Activated CD4-positive, alpha-beta memory T cell treated with anti-CD3 and anti-CD28 coated beads, Interleukin-2, amount 10 ng/mL, durations not matched to agents 7 days and 5 days (primary cell): Measurements from ENCODE around the gene RGP1. TPM values are rescaled to one million over a fixed set of nuclear protein-coding genes. Genes with fewer than 3 reads are reported as not detected.

ENCODE experiments used
- CTCF ChIA-PET: fragments of 350-600 bp; sonication (Branson Sonifier 250); formaldehyde crosslinking; loops from one replicate; lab custom pipeline; 2021; ENCODE audit warnings: antibody characterized with exemption, inconsistent platforms; lab: Charles Lee
- POLR2A ChIA-PET: fragments of 350-600 bp; sonication (Branson Sonifier 250); formaldehyde crosslinking; loops from one replicate; lab custom pipeline; 2021; ENCODE audit warnings: antibody characterized with exemption; lab: Charles Lee
- DNase-seq: peaks from one replicate; pipeline ENCODE4 v3.0.0-alpha.2; 2020
- H3K27ac Mint-ChIP-seq: one replicate; pipeline ENCODE4 v1.8.0; 2021; ENCODE audit warnings: mild to moderate bottlenecking, mixed read lengths
- H3K27me3 Mint-ChIP-seq: one replicate; pipeline ENCODE4 v1.8.0; 2021; ENCODE audit warnings: mixed read lengths
- H3K36me3 Mint-ChIP-seq: one replicate; pipeline ENCODE4 v1.8.0; 2021; ENCODE audit warnings: low read depth, mixed read lengths
- H3K4me1 Mint-ChIP-seq: one replicate; pipeline ENCODE4 v1.8.0; 2021; ENCODE audit warnings: mixed read lengths
- H3K4me3 Mint-ChIP-seq: one replicate; pipeline ENCODE4 v1.8.0; 2021; ENCODE audit warnings: mild to moderate bottlenecking, mixed read lengths
- H3K9me3 Mint-ChIP-seq: one replicate; pipeline ENCODE4 v1.8.0; 2021; ENCODE audit warnings: mixed read lengths
- total RNA-seq, 2 experiments: library from RNA; stranded (reverse); gene quantifications; one replicate each; pipeline ENCODE4 v1.2.3, GENCODE V29; 2021

RGP1 gene
- total RNA-seq, 2 experiments from 2014 or later: 29.1 to 29.5 TPM

- no peak overlapping the region for H3K27ac Mint-ChIP-seq
- ChIA-PET POLR2A (interaction anchor here (1.5 to 2.9 kb wide), 2 partner anchors 11 to 12 kb away, joined by 5 to 18 read pairs; partner anchors contain the start of genes GBA2 and RGP1), CTCF (interaction anchor here (0.6 to 1.8 kb wide), 3 partner anchors 10 to 156 kb away, joined by 3 to 7 read pairs (median 4); partner anchors contain the start of gene RGP1)
- H3K27me3 Mint-ChIP-seq: no peaks in the 10 kb centered on the region
- no peaks in the 10 kb centered on the region for H3K9me3 Mint-ChIP-seq
- peaks cover 40% of the 10 kb centered on the region for H3K4me1 Mint-ChIP-seq
- no peak for DNase-seq
- H3K36me3 Mint-ChIP-seq: peaks cover 7% of the 10 kb centered on the region
- H3K4me3 Mint-ChIP-seq: no peak overlapping the region
Observed at GRCh38 chr9:35759795-35760194, 10.7 kb downstream of the RGP1 start.

- POLR2A ChIA-PET: interaction anchor here (1.5 to 2.9 kb wide), 2 partner anchors 11 to 12 kb away, joined by 5 to 18 read pairs; partner anchors contain the start of genes GBA2 and RGP1
- no peak overlapping the region for H3K27ac Mint-ChIP-seq
- peaks cover 7% of the 10 kb centered on the region for H3K36me3 Mint-ChIP-seq
- no peaks in the 10 kb centered on the region for H3K9me3 Mint-ChIP-seq
- no peaks in the 10 kb centered on the region for H3K27me3 Mint-ChIP-seq
- peaks cover 40% of the 10 kb centered on the region for H3K4me1 Mint-ChIP-seq
- H3K4me3 Mint-ChIP-seq: no peak overlapping the region
- DNase-seq: no peak
- CTCF ChIA-PET: interaction anchor here (0.8 to 1.5 kb wide), 2 partner anchors 24 to 32 kb away, joined by 3 read pairs; no protein-coding TSS in a partner anchor
Observed at GRCh38 chr9:35760651-35761050, 11.6 kb downstream of the RGP1 start.

DNA sequence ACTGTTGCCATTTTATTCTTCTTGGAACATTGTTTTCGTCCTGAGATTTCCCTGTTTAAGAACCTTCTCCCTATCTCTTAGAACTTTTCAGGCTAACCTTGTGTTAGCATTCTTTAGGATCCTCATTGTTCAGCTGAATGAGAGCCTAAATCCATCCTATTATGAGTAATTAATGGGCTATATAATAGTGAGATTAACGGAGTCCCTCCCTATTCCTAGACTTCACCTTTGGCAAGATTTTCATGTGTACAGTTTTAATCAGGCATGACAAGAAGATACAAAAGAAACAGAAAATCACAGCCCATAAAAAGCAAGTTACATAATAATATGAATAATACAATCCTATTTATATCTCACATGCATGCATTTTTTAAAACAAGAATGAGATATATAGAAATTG, 14.1 kb downstream of the RGP1 start:
- no peak overlapping the region for H3K4me3 Mint-ChIP-seq
- no peaks in the 10 kb centered on the region for H3K27me3 Mint-ChIP-seq
- no peak overlapping the region for H3K27ac Mint-ChIP-seq
- H3K4me1 Mint-ChIP-seq: peaks cover 22% of the 10 kb centered on the region
- CTCF ChIA-PET: interaction anchor here (0.6 to 0.8 kb wide), 2 partner anchors 15 to 33 kb away, joined by 3 read pairs; no protein-coding TSS in a partner anchor
- DNase-seq: no peak
- no peaks in the 10 kb centered on the region for H3K36me3 Mint-ChIP-seq
- H3K9me3 Mint-ChIP-seq: no peaks in the 10 kb centered on the region
- POLR2A ChIA-PET: no interaction called here

DNA sequence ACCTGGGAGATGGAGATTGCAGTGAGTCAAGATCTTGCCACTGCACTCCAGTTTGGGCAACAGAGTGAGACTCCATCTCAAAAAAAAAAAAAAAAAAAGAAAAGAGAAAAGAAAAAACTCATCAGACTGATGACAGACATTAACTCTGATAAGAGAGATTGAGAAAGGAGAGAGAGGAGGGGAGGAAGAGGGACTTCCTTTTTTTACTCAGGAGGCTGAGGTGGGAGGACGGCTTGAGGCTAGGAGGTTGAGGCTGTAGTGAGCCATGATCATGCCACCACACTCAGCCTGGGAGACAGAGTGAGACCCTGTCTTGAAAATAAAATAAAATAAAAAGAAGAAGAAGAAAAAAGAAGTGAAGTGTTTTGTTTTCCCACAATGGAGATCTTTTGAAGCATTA, 14.7 kb downstream of the RGP1 start:
- Mint-ChIP-seq H3K27ac (no peak overlapping the region), H3K4me1 (peaks cover 16% of the 10 kb centered on the region), H3K9me3 (no peaks in the 10 kb centered on the region), H3K27me3 (no peaks in the 10 kb centered on the region), H3K36me3 (no peaks in the 10 kb centered on the region), H3K4me3 (no peak overlapping the region)
- DNase-seq: no peak
- CTCF ChIA-PET: interaction anchor here (0.8 to 1.2 kb wide), 2 partner anchors 9 to 67 kb away, joined by 3 read pairs; no protein-coding TSS in a partner anchor
- POLR2A ChIA-PET: no interaction called here

GRCh38 chr9:35766997-35767396, 17.9 kb downstream of the RGP1 start:
- DNase-seq: no peak
- Mint-ChIP-seq H3K9me3 (no peaks in the 10 kb centered on the region), H3K27ac (no peak overlapping the region), H3K4me1 (no peaks in the 10 kb centered on the region), H3K4me3 (no peak overlapping the region), H3K36me3 (no peaks in the 10 kb centered on the region), H3K27me3 (no peaks in the 10 kb centered on the region)
- ChIA-PET CTCF (no interaction called here), POLR2A (no interaction called here)

- POLR2A ChIA-PET: no interaction called here
Observed at GRCh38 chr9:35767458-35767857, 18.4 kb downstream of the RGP1 start.

GRCh38 chr9:35769763-35770162, 20.7 kb downstream of the RGP1 start:
- ChIA-PET CTCF (interaction anchor here (0.7 to 2.0 kb wide), 4 partner anchors 14 to 295 kb away, joined by 3 to 6 read pairs (median 4); no protein-coding TSS in a partner anchor), POLR2A (interaction anchor here (2.1 kb wide), 1 partner anchor 21 kb away, joined by 7 read pairs; the partner anchor contains the start of genes GBA2 and RGP1)
- no peak for DNase-seq
- Mint-ChIP-seq H3K36me3 (no peaks in the 10 kb centered on the region), H3K27ac (no peak overlapping the region), H3K27me3 (no peaks in the 10 kb centered on the region), H3K9me3 (no peaks in the 10 kb centered on the region), H3K4me3 (no peak overlapping the region), H3K4me1 (no peaks in the 10 kb centered on the region)

More at GRCh38 chr9:35767458-35767857, 18.4 kb downstream of the RGP1 start:
- Mint-ChIP-seq H3K27me3 (no peaks in the 10 kb centered on the region), H3K4me3 (no peak overlapping the region), H3K4me1 (no peaks in the 10 kb centered on the region), H3K27ac (no peak overlapping the region), H3K9me3 (no peaks in the 10 kb centered on the region), H3K36me3 (no peaks in the 10 kb centered on the region)
- CTCF ChIA-PET: interaction anchor here (1.3 kb wide), 1 partner anchor 59 kb away, joined by 3 read pairs; no protein-coding TSS in a partner anchor
- no peak for DNase-seq

- no peak for DNase-seq
- POLR2A ChIA-PET: interaction anchor here (1.2 to 2.0 kb wide), 2 partner anchors 10 to 23 kb away, joined by 4 to 5 read pairs; partner anchors contain the start of genes GBA2 and RGP1
Observed at GRCh38 chr9:35771075-35771433, 22.0 kb downstream of the RGP1 start.

GRCh38 chr9:35771534-35771933, 22.4 kb downstream of the RGP1 start:
- no peak for DNase-seq
- Mint-ChIP-seq H3K9me3 (no peaks in the 10 kb centered on the region), H3K4me3 (no peak overlapping the region), H3K4me1 (no peaks in the 10 kb centered on the region), H3K36me3 (no peaks in the 10 kb centered on the region), H3K27ac (no peak overlapping the region), H3K27me3 (no peaks in the 10 kb centered on the region)
- CTCF ChIA-PET: interaction anchor here (0.6 to 0.8 kb wide), 2 partner anchors 15 to 26 kb away, joined by 3 to 4 read pairs; no protein-coding TSS in a partner anchor
- POLR2A ChIA-PET: interaction anchor here (1.2 to 2.0 kb wide), 2 partner anchors 11 to 23 kb away, joined by 4 to 5 read pairs; partner anchors contain the start of genes GBA2 and RGP1

More at GRCh38 chr9:35771075-35771433, 22.0 kb downstream of the RGP1 start:
- CTCF ChIA-PET: interaction anchor here (0.6 to 0.8 kb wide), 2 partner anchors 14 to 26 kb away, joined by 3 to 4 read pairs; no protein-coding TSS in a partner anchor
- Mint-ChIP-seq H3K36me3 (no peaks in the 10 kb centered on the region), H3K9me3 (no peaks in the 10 kb centered on the region), H3K4me3 (no peak overlapping the region), H3K4me1 (no peaks in the 10 kb centered on the region), H3K27ac (no peak overlapping the region), H3K27me3 (no peaks in the 10 kb centered on the region)

GRCh38 chr9:35771943-35772342, 22.9 kb downstream of the RGP1 start:
- H3K4me3 Mint-ChIP-seq: no peak overlapping the region
- POLR2A ChIA-PET: interaction anchor here (2.0 kb wide), 1 partner anchor 11 kb away, joined by 5 read pairs; no protein-coding TSS in a partner anchor
- CTCF ChIA-PET: interaction anchor here (0.8 to 1.2 kb wide), 3 partner anchors 8 to 110 kb away, joined by 3 to 4 read pairs (median 4); no protein-coding TSS in a partner anchor
- no peaks in the 10 kb centered on the region for H3K9me3 Mint-ChIP-seq
- H3K4me1 Mint-ChIP-seq: no peaks in the 10 kb centered on the region
- H3K27me3 Mint-ChIP-seq: no peaks in the 10 kb centered on the region
- H3K36me3 Mint-ChIP-seq: no peaks in the 10 kb centered on the region
- DNase-seq: no peak
- no peak overlapping the region for H3K27ac Mint-ChIP-seq

- Mint-ChIP-seq H3K4me1 (no peaks in the 10 kb centered on the region), H3K36me3 (peaks cover under 1% of the 10 kb centered on the region), H3K27ac (no peak overlapping the region), H3K27me3 (no peaks in the 10 kb centered on the region), H3K9me3 (no peaks in the 10 kb centered on the region), H3K4me3 (no peak overlapping the region)
- ChIA-PET POLR2A (no interaction called here), CTCF (interaction anchor here (0.8 to 1.3 kb wide), 6 partner anchors 15 to 128 kb away, joined by 3 to 6 read pairs (median 3); partner anchors contain the start of genes GBA2 and RGP1)
- no peak for DNase-seq
Observed at GRCh38 chr9:35774907-35775635, 26.0 kb downstream of the RGP1 start.

GRCh38 chr9:35776018-35776417, 26.9 kb downstream of the RGP1 start:
- Mint-ChIP-seq H3K36me3 (peaks cover 5% of the 10 kb centered on the region), H3K4me1 (no peaks in the 10 kb centered on the region), H3K9me3 (no peaks in the 10 kb centered on the region), H3K27ac (no peak overlapping the region), H3K27me3 (no peaks in the 10 kb centered on the region), H3K4me3 (no peak overlapping the region)
- CTCF ChIA-PET: interaction anchor here (1.1 to 1.3 kb wide), 3 partner anchors 14 to 27 kb away, joined by 3 to 6 read pairs (median 4); partner anchors contain the start of genes GBA2 and RGP1
- POLR2A ChIA-PET: no interaction called here
- no peak for DNase-seq
